Measurements from ENCODE around the gene DNAJC17. TPM values are rescaled to one million over a fixed set of nuclear protein-coding genes. Genes with fewer than 3 reads are reported as not detected.

DNAJC17 gene
- polyA plus RNA-seq, 3 donors: 15.7 to 31.6 (median 21.5) TPM

DNA sequence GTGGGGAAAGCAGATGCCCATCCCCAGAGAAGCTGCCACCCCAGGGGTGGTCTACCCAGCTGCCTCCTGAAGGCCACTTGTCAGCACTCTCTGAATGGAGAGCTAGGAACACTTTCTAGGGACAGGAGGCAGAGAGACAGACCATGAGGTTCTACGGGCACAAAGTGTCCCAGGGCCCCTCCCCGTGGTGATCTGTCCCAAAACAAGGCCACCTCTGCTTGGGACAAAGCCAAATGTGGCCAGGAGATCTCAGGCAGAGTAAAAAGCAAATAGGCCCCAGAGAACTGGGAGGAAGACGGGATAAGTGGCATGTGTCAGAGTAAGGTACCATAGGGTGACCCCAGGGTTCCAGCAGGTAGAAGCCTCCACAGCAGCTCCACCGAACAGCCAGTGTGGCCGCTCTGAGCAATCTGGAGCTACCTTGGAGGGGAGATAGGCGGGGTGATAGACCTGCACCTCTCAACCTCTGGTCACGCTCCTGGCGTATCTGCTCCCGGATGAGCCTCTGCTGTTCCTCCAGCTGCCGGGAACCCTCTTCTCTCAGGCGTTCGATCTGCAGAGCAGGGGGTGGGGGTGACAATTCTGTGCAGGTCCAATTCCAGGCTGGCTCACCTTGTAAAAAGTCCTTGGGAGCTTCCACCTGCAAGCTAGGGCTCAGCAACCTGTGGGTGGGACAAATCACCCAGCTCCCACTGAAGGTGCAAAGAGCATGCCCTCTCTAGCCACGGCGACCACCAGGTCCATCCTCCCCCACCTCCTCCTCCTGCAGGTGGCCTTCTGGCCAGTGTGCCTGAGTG lies 31.3 kb downstream of the DNAJC17 start:
- H3K4me3 Mint-ChIP-seq: no peak overlapping the region
- no peak overlapping the region for H3K4me3 ChIP-seq (replicated peaks in 1 of 3; ENCODE audit: low read depth in 2 of 3, low read length in 3 of 3)
- H3K27me3 ChIP-seq (ENCODE audit: control insufficient read depth in 2 of 2, insufficient read depth in 2 of 2, low read length in 2 of 2): no peaks in the 10 kb centered on the region
- peak overlapping the region in 1 of 7 donors; percentile 2 for H3K27ac Mint-ChIP-seq
- H3K9me3 Mint-ChIP-seq: no peaks in the 10 kb centered on the region
- H3K9me3 ChIP-seq (replicated peaks in 1 of 2; ENCODE audit: control insufficient read depth in 1 of 2, insufficient read depth in 1 of 2, low read length in 2 of 2): no peaks in the 10 kb centered on the region
- no peak overlapping the region for H2AFZ ChIP-seq (ENCODE audit: insufficient read depth, low read depth, low read length, poor library complexity, severe bottlenecking)
- no peaks in the 10 kb centered on the region for H3K4me1 Mint-ChIP-seq
- no peaks in the 10 kb centered on the region for H3K79me2 ChIP-seq (ENCODE audit: insufficient read depth, low read length)
- peaks cover 61 to 94% of the 10 kb centered on the region in 2 donors for H3K36me3 ChIP-seq (replicated peaks in 1 of 2; ENCODE audit: control insufficient read depth in 1 of 2, insufficient read depth in 2 of 2, low read length in 2 of 2)
- WGBS (ENCODE audit: insufficient coverage): 99% methylated on average over 12 of the region's 14 CpGs
- TF ChIP-seq, protein P1, sequence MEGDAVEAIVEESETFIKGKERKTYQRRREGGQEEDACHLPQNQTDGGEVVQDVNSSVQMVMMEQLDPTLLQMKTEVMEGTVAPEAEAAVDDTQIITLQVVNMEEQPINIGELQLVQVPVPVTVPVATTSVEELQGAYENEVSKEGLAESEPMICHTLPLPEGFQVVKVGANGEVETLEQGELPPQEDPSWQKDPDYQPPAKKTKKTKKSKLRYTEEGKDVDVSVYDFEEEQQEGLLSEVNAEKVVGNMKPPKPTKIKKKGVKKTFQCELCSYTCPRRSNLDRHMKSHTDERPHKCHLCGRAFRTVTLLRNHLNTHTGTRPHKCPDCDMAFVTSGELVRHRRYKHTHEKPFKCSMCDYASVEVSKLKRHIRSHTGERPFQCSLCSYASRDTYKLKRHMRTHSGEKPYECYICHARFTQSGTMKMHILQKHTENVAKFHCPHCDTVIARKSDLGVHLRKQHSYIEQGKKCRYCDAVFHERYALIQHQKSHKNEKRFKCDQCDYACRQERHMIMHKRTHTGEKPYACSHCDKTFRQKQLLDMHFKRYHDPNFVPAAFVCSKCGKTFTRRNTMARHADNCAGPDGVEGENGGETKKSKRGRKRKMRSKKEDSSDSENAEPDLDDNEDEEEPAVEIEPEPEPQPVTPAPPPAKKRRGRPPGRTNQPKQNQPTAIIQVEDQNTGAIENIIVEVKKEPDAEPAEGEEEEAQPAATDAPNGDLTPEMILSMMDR (IDR thresholded peaks at IDR 0.05): no peak
- H3K4me1 ChIP-seq (ENCODE audit: control insufficient read depth in 1 of 2, insufficient read depth in 2 of 2, low read length in 2 of 2): no peaks in the 10 kb centered on the region
- intact Hi-C loops (cut with micrococcal nuclease): no loop called here
- H3K27ac ChIP-seq (ENCODE audit: low read depth in 1 of 2, low read length in 2 of 2): no peak overlapping the region
- peaks cover 0 to 1% (median 0%) of the 10 kb centered on the region in 3 donors for H3K27me3 Mint-ChIP-seq (ENCODE audit: low read depth in 3 of 3)
- no peak overlapping the region for H3K9ac ChIP-seq (ENCODE audit: insufficient read depth, low read length, poor library complexity, severe bottlenecking)
- no peak overlapping the region for H3K4me2 ChIP-seq (replicated peaks; ENCODE audit: extremely low read depth, low read length, poor library complexity, severe bottlenecking)
- H3K36me3 Mint-ChIP-seq: peaks cover 75 to 88% of the 10 kb centered on the region in 2 donors
- H4K20me1 ChIP-seq (ENCODE audit: insufficient read depth, low read length): peaks cover 5% of the 10 kb centered on the region
- DNase-seq: no peak

DNA sequence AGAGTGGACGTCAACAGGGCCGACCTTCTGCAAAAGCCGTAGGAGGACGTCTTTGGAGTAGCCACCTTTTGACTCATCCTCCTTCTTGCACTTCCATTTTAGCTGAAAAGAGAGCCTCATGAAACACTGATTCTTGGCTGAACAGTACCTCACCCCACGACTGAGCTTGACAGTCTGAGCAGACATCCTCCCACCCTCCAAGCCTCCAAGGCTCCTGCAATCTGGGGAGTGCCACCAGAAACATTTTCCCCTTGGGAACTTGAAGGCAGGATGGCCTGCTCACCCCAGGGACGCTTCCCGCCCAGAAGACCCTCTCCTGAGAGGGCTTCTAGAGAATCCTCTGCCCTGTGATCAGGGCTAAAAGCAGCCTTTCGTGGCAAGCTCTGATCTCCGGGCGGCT lies 32.3 kb downstream of the DNAJC17 start:
- Histone ChIP-seq H3K9ac (ENCODE audit: insufficient read depth, low read length, poor library complexity, severe bottlenecking) (no peak overlapping the region), H3K79me2 (ENCODE audit: insufficient read depth, low read length) (no peaks in the 10 kb centered on the region), H2AFZ (ENCODE audit: insufficient read depth, low read depth, low read length, poor library complexity, severe bottlenecking) (no peak overlapping the region), H3K9me3 (replicated peaks in 1 of 2; ENCODE audit: control insufficient read depth in 1 of 2, insufficient read depth in 1 of 2, low read length in 2 of 2) (no peaks in the 10 kb centered on the region), H3K27ac (ENCODE audit: low read depth in 1 of 2, low read length in 2 of 2) (no peak overlapping the region), H3K27me3 (ENCODE audit: control insufficient read depth in 2 of 2, insufficient read depth in 2 of 2, low read length in 2 of 2) (no peaks in the 10 kb centered on the region), H3K4me2 (replicated peaks; ENCODE audit: extremely low read depth, low read length, poor library complexity, severe bottlenecking) (no peak overlapping the region), H3K4me3 (replicated peaks in 1 of 3; ENCODE audit: low read depth in 2 of 3, low read length in 3 of 3) (no peak overlapping the region), H3K4me1 (ENCODE audit: control insufficient read depth in 1 of 2, insufficient read depth in 2 of 2, low read length in 2 of 2) (peaks cover 2 to 4% of the 10 kb centered on the region in 2 donors), H3K36me3 (replicated peaks in 1 of 2; ENCODE audit: control insufficient read depth in 1 of 2, insufficient read depth in 2 of 2, low read length in 2 of 2) (peaks cover 61 to 94% of the 10 kb centered on the region in 2 donors), H4K20me1 (ENCODE audit: insufficient read depth, low read length) (peaks cover 5% of the 10 kb centered on the region)
- peaks cover 0 to 2% (median 1%) of the 10 kb centered on the region in 3 donors for H3K27me3 Mint-ChIP-seq (ENCODE audit: low read depth in 3 of 3)
- peaks cover 4% of the 10 kb centered on the region for H3K4me1 Mint-ChIP-seq
- TF ChIP-seq, protein P1 (IDR thresholded peaks at IDR 0.05): no peak
- WGBS (ENCODE audit: insufficient coverage): 98% methylated on average over 5 of the region's 10 CpGs
- intact Hi-C loops (cut with micrococcal nuclease): no loop called here
- no peak overlapping the region for H3K4me3 Mint-ChIP-seq
- no peaks in the 10 kb centered on the region for H3K9me3 Mint-ChIP-seq
- no peak for DNase-seq
- H3K27ac Mint-ChIP-seq: peak overlapping the region in 1 of 7 donors; percentile 42
- H3K36me3 Mint-ChIP-seq: peaks cover 73 to 94% of the 10 kb centered on the region in 2 donors

Measured in CD14-positive monocyte (primary cell).